Measurements from ENCODE around the gene ACOXL.
"Not testable (repeated sequence)": the region's sequence is repeated elsewhere in the genome, so short reads cannot be mapped to it uniquely, and the experiment has no call there.

Gene ACOXL

GRCh38 chr2:111048856-111049768 lies 316.7 kb downstream of the ACOXL start:
- no peak for DNase-seq

- DNase-seq, result no peak
Measured at GRCh38 chr2:111049792-111050640, 317.6 kb downstream of the ACOXL start.

- no peak for DNase-seq
Measured at GRCh38 chr2:111050701-111051376, 318.5 kb downstream of the ACOXL start.

- DNase-seq, result no peak
Measured at GRCh38 chr2:111052621-111053020, 320.2 kb downstream of the ACOXL start.

GRCh38 chr2:111053266-111053665 lies 320.9 kb downstream of the ACOXL start:
- DNase-seq, result no peak

GRCh38 chr2:111053825-111054515 lies 321.6 kb downstream of the ACOXL start:
- no peak for DNase-seq

GRCh38 chr2:111054791-111055691 lies 322.7 kb downstream of the ACOXL start:
- no peak for DNase-seq

- DNase-seq, result no peak
Measured at GRCh38 chr2:111055735-111056134, 323.4 kb downstream of the ACOXL start.

- DNase-seq, result no peak
Measured at GRCh38 chr2:111057045-111057444, 324.7 kb downstream of the ACOXL start.

GRCh38 chr2:111057721-111058120 lies 325.3 kb downstream of the ACOXL start:
- DNase-seq, result no peak

- no peak for DNase-seq
Measured at GRCh38 chr2:111058264-111058663, 325.9 kb downstream of the ACOXL start.

GRCh38 chr2:111061191-111061590 lies 328.8 kb downstream of the ACOXL start:
- no peak for DNase-seq

- DNase-seq, result no peak
Measured at GRCh38 chr2:111062417-111062816, 330.0 kb downstream of the ACOXL start.

- no peak for DNase-seq
Measured at GRCh38 chr2:111066062-111066593, 333.8 kb downstream of the ACOXL start.

- no peak for DNase-seq
Measured at GRCh38 chr2:111068435-111069058, 336.2 kb downstream of the ACOXL start.

GRCh38 chr2:111069722-111070121 lies 337.3 kb downstream of the ACOXL start:
- no peak for DNase-seq

- no peak for DNase-seq
Measured at GRCh38 chr2:111071600-111072171, 339.3 kb downstream of the ACOXL start.

GRCh38 chr2:111072220-111072871 lies 340.0 kb downstream of the ACOXL start:
- DNase-seq, result no peak

GRCh38 chr2:111082659-111083058 lies 350.3 kb downstream of the ACOXL start:
- not testable (repeated sequence) for DNase-seq

GRCh38 chr2:111091811-111092211 lies 359.4 kb downstream of the ACOXL start:
- DNase-seq, result no peak

Data from NCI-H2081 (cell line).